ENCODE data around the gene FZR1. TPM values are rescaled to one million over a fixed set of nuclear protein-coding genes. Genes with fewer than 3 reads are reported as not detected.

FZR1 gene
- total and polyA plus RNA-seq, 2 of the 8 experiments (the other 6 are each of a cell fraction or from before 2014, with no cell fraction given) = 21.6 to 35.5 TPM

GRCh38 chr19:3527238-3527910 is 21.3 kb downstream of the FZR1 start:
- H3K79me2 ChIP-seq (ENCODE audit: control insufficient read depth in 1 of 2, insufficient read depth in 2 of 2, low read length in 2 of 2) = peaks cover 0 to 1% of the 10 kb centered on the region in 2 experiments; a peak in 1 of 4 replicates
- CTCF ChIA-PET (ENCODE audit: partially characterized antibody) = interaction anchor here (0.6 to 2.2 kb wide), 11 partner anchors 8 to 132 kb away, joined by 3 to 16 read pairs (median 4); partner anchors contain the start of gene TEKTIP1
- no peak for FAIRE-seq
- H3K27me3 ChIP-seq (replicated peaks in 1 of 4; ENCODE audit: control insufficient read depth in 3 of 4, extremely low read depth in 1 of 4, insufficient read depth in 3 of 4, low read length in 3 of 4) = no peaks in the 10 kb centered on the region
- TF ChIP-seq YY1 (IDR thresholded peaks at IDR 0.05; ENCODE audit: low read depth, low read length) (no peak), POLR2A (IDR thresholded peaks at IDR 0.05; ENCODE audit: control extremely low read depth in 1 of 2, low read depth in 2 of 2, low read length in 2 of 2) (no peak), SIX5 (IDR thresholded peaks at IDR 0.05; ENCODE audit: low read depth, low read length) (no peak), RXRA (IDR thresholded peaks at IDR 0.05; ENCODE audit: insufficient read depth, low read depth, low read length) (no peak), MAFK (IDR thresholded peaks at IDR 0.05; ENCODE audit: low read depth, low read length) (no peak), CEBPB (IDR thresholded peaks at IDR 0.05; ENCODE audit: low read depth, low read length) (no peak), SIN3A (conservative IDR thresholded peaks at IDR 0.05 in 1 of 2, IDR thresholded peaks at IDR 0.05 in 1 of 2; ENCODE audit: low read depth in 1 of 2, low read length in 2 of 2) (no peak), JUN (IDR thresholded peaks at IDR 0.05; ENCODE audit: low read depth, low read length) (no peak), SAP30 (IDR thresholded peaks at IDR 0.05; ENCODE audit: insufficient read depth, insufficient replicate concordance, low read length) (no peak), CBX8 (IDR thresholded peaks at IDR 0.05; ENCODE audit: borderline replicate concordance, low read depth, low read length) (no peak), KDM5A (IDR thresholded peaks at IDR 0.05; ENCODE audit: low read length) (no peak)
- H3K23ac ChIP-seq (ENCODE audit: insufficient read length) = no peak overlapping the region
- peaks cover 9% of the 10 kb centered on the region; the same call in 1 of the 2 replicates for H3K23me2 ChIP-seq (ENCODE audit: low read depth, low read length)
- no peak overlapping the region for H4K5ac ChIP-seq (ENCODE audit: insufficient read length, low read depth, low read length)
- H2BK5ac ChIP-seq (ENCODE audit: low read depth, low read length) = no peak overlapping the region
- no peak overlapping the region for H2AK5ac ChIP-seq (ENCODE audit: low read depth, low read length)
- H3K9ac ChIP-seq (replicated peaks in 1 of 4; ENCODE audit: extremely low read depth in 1 of 4, low read depth in 3 of 4, low read length in 3 of 4) = no peak overlapping the region
- H2BK20ac ChIP-seq (ENCODE audit: low read length) = no peak overlapping the region
- no peak overlapping the region for H2BK12ac ChIP-seq (ENCODE audit: low read depth, low read length)
- H2BK15ac ChIP-seq (ENCODE audit: low read length) = no peak overlapping the region
- 92% methylated on average over 20 of the region's 21 CpGs; no CpG with 5 or more reads in 1 of the 2 experiments for WGBS, 2 experiments (ENCODE audit: extremely low coverage in 1 of 2, insufficient coverage in 1 of 2, insufficient read length in 1 of 2, insufficient replicate concordance in 2 of 2, low coverage in 1 of 2, low lambda C conversion rate in 2 of 2, missing lambda C conversion rate in 1 of 2)
- H3K4ac ChIP-seq (replicated peaks; ENCODE audit: insufficient read length, low read depth, low read length) = no peak overlapping the region
- H3K27ac ChIP-seq (ENCODE audit: low read depth, low read length) = no peak overlapping the region
- no peak overlapping the region for H4K91ac ChIP-seq (replicated peaks; ENCODE audit: insufficient read length, low read length)
- H3K79me1 ChIP-seq (ENCODE audit: low read depth, low read length) = no peaks in the 10 kb centered on the region
- POLR2A ChIA-PET (ENCODE audit: partially characterized antibody) = interaction anchor here (0.9 to 4.3 kb wide), 6 partner anchors 10 to 34 kb away, joined by 3 to 30 read pairs (median 4); partner anchors contain the start of gene TEKTIP1
- H3K9me3 ChIP-seq (ENCODE audit: insufficient read depth in 2 of 2, low read depth in 1 of 2, low read length in 1 of 2) = no peaks in the 10 kb centered on the region
- no peak overlapping the region for H3K4me3 ChIP-seq (ENCODE audit: extremely low read depth in 1 of 4, insufficient read depth in 2 of 4, low read depth in 3 of 4, low read length in 4 of 4)
- no peak overlapping the region for H2BK120ac ChIP-seq (replicated peaks; ENCODE audit: low read depth, low read length)
- no peak overlapping the region for H3K14ac ChIP-seq (ENCODE audit: insufficient read length)
- no peak overlapping the region for H3K18ac ChIP-seq (ENCODE audit: extremely low read depth, low read length)
- H3K4me2 ChIP-seq (ENCODE audit: insufficient read depth in 1 of 2, low read depth in 2 of 2, low read length in 2 of 2) = no peak overlapping the region
- no peak overlapping the region for H3K56ac ChIP-seq (replicated peaks; ENCODE audit: insufficient read length, low read depth, low read length)
- H4K8ac ChIP-seq (ENCODE audit: extremely low read depth, insufficient read depth, low read length) = no peak overlapping the region
- H3K36me3 ChIP-seq (ENCODE audit: control insufficient read depth in 2 of 4, insufficient read depth in 4 of 4, low read length in 3 of 4) = peaks cover 6 to 22% (median 14%) of the 10 kb centered on the region in 4 experiments; a peak in 6 of 8 replicates
- no peak overlapping the region for H2AFZ ChIP-seq (ENCODE audit: low read length)
- peaks cover 0 to 9% of the 10 kb centered on the region in 2 experiments for H4K20me1 ChIP-seq (replicated peaks in 1 of 2; ENCODE audit: control insufficient read depth in 1 of 2, insufficient read depth in 2 of 2, low read length in 2 of 2)
- no peaks in the 10 kb centered on the region; a peak in 1 of 7 replicates for H3K4me1 ChIP-seq (replicated peaks in 1 of 4; ENCODE audit: control insufficient read depth in 3 of 4, insufficient read depth in 4 of 4, low read length in 3 of 4)
- no peak for DNase-seq (ENCODE audit: low read depth in 1 of 2, low spot score in 2 of 2)
